DMS 273 (cell line): ENCODE data around the gene TMEM19.

ENCODE experiments used
- DNase-seq: peaks from one replicate; lab custom pipeline; 2025; ENCODE audit not compliant: unreplicated experiment; lab: John Stamatoyannopoulos, UW

Gene TMEM19

DNA sequence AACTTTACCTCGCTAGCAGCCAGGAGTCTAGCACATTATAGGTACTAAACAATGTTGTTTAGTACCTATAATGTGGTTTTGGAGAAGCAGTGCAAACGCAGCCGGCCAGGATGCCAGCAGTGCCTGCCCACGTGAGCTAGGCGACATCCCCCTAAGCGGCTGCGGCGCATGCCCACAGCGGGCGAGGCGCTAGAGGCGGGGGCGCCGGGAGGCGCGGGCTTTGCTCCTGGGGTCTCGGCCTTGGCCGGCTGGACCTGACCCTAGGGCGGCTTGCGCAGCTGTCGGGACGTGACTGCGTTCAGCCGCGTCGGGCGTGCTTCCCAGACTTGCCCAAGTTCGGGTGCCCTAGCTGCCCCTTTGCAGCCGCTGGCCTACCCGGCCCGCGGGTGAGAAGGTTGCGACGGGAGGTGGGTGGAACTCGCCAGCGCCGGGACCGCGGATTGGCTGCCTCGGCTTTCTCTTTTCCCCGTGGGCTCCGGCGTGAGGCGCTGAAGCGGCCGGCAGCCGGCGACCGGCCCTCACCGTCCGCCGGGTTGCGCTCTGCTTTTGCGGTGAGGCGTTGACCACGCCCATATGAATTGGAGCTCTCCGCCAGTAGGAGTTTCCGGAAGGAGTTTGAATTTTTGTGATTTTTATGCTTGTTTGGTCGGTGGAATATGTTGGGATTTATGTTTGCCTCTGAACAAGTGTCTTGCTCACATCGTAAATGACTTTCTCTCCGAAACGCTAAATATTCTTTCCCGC is at the start of gene TMEM19:
Gene TMEM19, plus strand, starts transcription at position 169 of the 744 bp plus-strand sequence. CDS start 599 bp downstream, outside the sequence.
- peak; percentile 91 for DNase-seq

- DNase-seq, result peak; percentile 80
Measured at GRCh38 chr12:71636704-71637115, 49.2 kb upstream of the TMEM19 start.

GRCh38 chr12:71638499-71638898 is 47.4 kb upstream of the TMEM19 start:
- no peak for DNase-seq

DNA sequence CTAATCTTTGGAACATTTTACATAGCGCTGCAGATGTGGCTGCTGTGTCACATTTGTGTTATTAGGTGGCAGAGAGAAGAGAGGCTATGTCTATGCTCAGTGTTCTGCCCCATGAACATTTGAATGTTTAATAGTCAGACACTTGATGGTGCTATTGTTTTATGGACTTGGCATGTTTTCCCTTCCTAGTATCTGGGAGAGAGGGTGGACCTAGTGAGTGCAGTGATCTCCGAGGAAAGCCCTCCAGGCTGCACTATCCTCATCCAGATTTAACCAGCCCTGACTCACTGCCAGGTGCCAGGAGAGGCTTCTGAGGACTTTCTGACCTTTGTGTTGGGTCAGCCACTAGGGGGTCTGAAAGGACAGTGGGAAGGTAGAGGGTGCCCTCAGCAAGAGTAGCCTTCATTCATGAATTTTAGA is 46.5 kb upstream of the TMEM19 start:
- peak; percentile 19 for DNase-seq

DNA sequence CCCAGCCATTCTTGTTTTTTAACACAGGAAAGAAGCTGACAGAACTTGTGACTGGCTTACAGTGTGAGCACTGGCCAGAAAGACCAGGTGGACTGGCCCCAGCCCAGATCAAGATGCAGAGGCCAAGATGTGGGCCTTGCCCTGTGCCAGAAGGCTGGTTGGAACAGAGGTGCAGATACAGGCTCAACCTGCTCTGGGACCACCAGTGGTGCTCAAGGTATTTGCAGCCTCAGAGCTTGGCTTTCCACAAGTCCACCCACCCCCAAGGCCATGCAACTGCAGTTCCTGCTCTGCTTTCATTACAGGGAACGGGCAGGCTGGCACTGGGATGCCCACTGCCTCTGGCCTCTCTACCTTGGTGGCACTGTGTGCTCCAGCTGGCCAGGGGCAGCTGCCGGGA is 45.6 kb upstream of the TMEM19 start:
- no peak for DNase-seq

DNA sequence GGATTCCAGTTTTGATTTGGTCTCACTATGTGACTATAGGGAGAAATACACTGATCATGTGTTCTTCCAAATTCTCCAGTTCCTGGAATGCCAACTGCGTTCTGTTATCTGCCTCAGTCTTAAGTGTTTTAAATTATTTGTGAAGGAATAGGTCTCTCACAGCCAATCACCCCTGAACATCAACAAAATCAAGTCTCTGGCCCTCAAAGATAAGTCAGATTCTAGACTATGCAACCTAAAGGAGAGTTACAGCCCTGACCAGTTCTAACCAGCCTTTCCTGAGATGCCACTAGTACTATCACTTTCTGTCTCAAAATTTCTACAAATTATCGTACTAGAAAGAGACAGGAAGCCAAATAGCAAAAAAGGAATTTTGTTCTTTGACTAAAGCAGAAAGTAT is 44.5 kb upstream of the TMEM19 start:
- no peak for DNase-seq

GRCh38 chr12:71642264-71642663 is 43.6 kb upstream of the TMEM19 start:
- no peak for DNase-seq

- DNase-seq, result no peak
Measured at GRCh38 chr12:71645268-71645667, 40.6 kb upstream of the TMEM19 start.

DNA sequence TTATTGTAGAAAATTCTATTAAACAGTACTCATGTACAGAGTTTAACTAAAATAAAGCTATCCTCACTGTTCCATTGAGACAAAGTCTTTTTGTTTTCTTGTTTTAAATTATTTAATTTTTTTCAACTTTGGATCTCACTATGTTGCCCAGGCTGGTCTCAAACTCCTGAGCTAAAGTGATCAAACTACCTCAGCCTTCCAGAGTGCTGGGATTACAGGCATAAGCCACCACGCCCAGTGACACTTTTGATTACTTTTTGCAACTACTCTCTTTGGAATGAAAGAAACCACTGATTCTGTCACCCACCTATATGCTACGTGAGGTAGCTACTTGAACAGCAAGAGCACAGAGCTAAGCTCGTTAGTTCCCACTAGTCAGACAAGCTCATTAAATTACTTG is 39.4 kb upstream of the TMEM19 start:
- no peak for DNase-seq

DNA sequence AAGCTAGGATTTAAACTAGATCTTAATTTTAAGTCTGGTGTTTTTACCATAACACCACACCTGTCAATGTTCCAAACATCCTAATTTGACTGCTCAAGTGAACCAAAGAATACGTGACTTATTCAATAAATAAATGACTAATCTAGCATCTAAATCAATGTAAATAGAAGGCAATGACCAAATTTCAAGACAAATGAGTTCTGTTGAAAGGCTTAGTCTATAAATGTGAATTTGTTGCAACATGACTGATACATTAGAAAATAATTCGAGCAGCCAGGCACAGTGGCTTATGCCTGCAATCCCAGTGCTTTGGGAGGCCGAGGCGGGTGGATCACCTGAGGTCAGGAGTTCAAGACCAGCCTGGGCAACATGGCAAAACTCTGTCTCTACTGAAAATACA is 37.3 kb upstream of the TMEM19 start:
- no peak for DNase-seq

- no peak for DNase-seq
Measured at GRCh38 chr12:71649401-71649800, 36.5 kb upstream of the TMEM19 start.

GRCh38 chr12:71652656-71653055 is 33.2 kb upstream of the TMEM19 start:
- peak; percentile 27 for DNase-seq

GRCh38 chr12:71653137-71653536 is 32.7 kb upstream of the TMEM19 start:
- DNase-seq, result no peak

- no peak for DNase-seq
Measured at GRCh38 chr12:71654200-71654599, 31.7 kb upstream of the TMEM19 start.

DNA sequence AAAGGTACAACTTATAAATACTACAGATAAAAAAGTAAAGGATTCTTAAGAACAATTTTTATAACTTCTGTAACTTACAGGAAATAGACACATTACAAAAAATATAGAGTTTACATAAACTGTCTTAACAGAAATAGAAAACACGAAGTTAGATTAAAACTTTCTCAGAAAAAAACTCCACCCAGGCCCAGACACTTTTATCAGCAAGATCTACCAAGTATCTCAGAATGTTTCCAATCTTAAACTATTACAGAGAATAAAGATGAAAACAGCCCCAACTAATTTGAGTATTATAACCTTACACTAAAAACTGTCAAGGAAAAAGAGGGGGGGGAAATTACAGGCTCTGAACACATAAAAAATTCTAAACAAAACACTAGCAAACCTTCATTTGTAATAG is 30.4 kb upstream of the TMEM19 start:
- no peak for DNase-seq

- no peak for DNase-seq
Measured at GRCh38 chr12:71655907-71656306, 30.0 kb upstream of the TMEM19 start.

DNA sequence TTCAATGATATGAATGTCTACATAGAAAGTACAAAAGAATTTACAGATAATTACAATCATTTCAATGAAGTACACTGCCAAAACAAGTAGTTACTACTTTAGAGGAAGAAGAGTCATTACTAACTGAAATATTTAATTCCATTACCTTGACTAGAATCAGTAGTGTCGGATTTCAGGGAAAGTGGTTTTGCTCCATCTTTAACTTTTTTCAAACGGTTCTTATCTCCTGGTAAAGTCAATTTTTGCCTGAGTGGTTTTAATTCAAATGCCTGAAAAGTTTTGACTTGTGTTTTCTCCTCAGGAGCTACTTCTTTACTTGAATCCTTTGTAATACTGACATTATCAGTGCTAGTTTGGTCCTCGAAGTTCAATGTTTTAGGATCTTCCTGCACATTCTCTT is 29.1 kb upstream of the TMEM19 start:
- DNase-seq, result no peak

- no peak for DNase-seq
Measured at GRCh38 chr12:71661977-71662530, 23.8 kb upstream of the TMEM19 start.

GRCh38 chr12:71662849-71663560 is 22.9 kb upstream of the TMEM19 start:
- peak; percentile 74 for DNase-seq

- peak; percentile 98 for DNase-seq
Measured at GRCh38 chr12:71663561-71664410, 22.1 kb upstream of the TMEM19 start, which contains the start of the genes THAP2 and ZFC3H1. TSS of gene THAP2 (plus strand) at chr12:71664301. CDS start at chr12:71664510, 209 bp downstream. TSS of gene ZFC3H1 (minus strand) at chr12:71663848. CDS start at chr12:71663610, 238 bp downstream.
